ENCODE results near the gene MYO5B. TPM values are rescaled to one million over a fixed set of nuclear protein-coding genes. Genes with fewer than 3 reads are reported as not detected.

Gene MYO5B
- polyA plus RNA-seq, 1 donor (not counting 4 experiments of a cell fraction or from before 2014, with no cell fraction given) = 6.8 TPM

DNA sequence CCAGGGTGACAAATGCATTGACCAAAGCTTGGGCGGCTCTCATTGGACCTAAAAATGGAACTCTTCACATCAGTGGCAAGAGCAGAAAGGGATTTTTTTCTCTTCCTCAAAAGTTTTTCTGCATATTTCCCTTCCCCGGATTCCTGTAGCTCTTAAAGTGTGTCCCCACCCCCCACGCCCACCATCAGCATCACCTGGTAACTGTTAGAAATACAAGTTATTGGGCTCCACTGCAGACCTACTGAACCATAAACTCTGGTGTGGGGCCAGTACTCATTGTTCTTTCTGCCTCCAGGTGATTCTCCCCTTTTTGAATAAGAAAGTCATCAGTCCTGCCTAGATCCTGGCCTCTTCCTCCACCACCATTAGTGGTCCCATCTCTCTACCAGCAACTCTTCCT, 1.3 kb upstream of the MYO5B start:
- no peak for FAIRE-seq
- Histone ChIP-seq H3K27ac (ENCODE audit: control insufficient read depth, insufficient read depth, low read length) (no peak overlapping the region), H3K9me1 (ENCODE audit: control insufficient read depth, extremely low read depth, insufficient read depth, low read length) (no peaks in the 10 kb centered on the region), H4K20me1 (ENCODE audit: control insufficient read depth, extremely low read depth, insufficient read depth, low read length) (no peaks in the 10 kb centered on the region), H3K4me1 (ENCODE audit: control insufficient read depth, extremely low read depth, insufficient read depth, low read length) (peaks cover 7% of the 10 kb centered on the region), H3K9ac (ENCODE audit: control insufficient read depth, extremely low read depth, insufficient read depth, low read length) (no peak overlapping the region), H3K36me3 (ENCODE audit: control insufficient read depth in 2 of 2, extremely low read depth in 1 of 2, insufficient read depth in 2 of 2, low read length in 2 of 2) (no peaks in the 10 kb centered on the region), H3K4me3 (ENCODE audit: control insufficient read depth in 2 of 3, extremely low read depth in 1 of 3, insufficient read depth in 2 of 3, low read depth in 1 of 3, low read length in 3 of 3) (no peak overlapping the region), H3K27me3 (ENCODE audit: control insufficient read depth, extremely low read depth, insufficient read depth, low read length) (peaks cover 47% of the 10 kb centered on the region), H3K4me2 (ENCODE audit: control insufficient read depth, extremely low read depth, insufficient read depth, low read depth, low read length) (no peak overlapping the region), H3K79me2 (ENCODE audit: control insufficient read depth, insufficient read depth, low read length) (no peaks in the 10 kb centered on the region), H2AFZ (ENCODE audit: control insufficient read depth, low read length) (no peak overlapping the region), H3K9me3 (ENCODE audit: control insufficient read depth, low read depth, low read length) (no peaks in the 10 kb centered on the region)
- dilution Hi-C loops (cut with MboI; ENCODE audit: extremely low pct_ligation_motif_present, low sequenced_read_pairs) = no loop called here
- DNase-seq (ENCODE audit: low read depth, low spot score) = no peak
- TF ChIP-seq CTCF (optimal IDR thresholded peaks at IDR 0.05 in 1 of 3, IDR thresholded peaks at IDR 0.05 in 1 of 3, conservative IDR thresholded peaks at IDR 0.05 in 1 of 3; ENCODE audit: extremely low read depth in 1 of 3, insufficient read depth in 2 of 3, low read length in 3 of 3) = no peak
- no peak for TF ChIP-seq EZH2 (IDR thresholded peaks at IDR 0.05; ENCODE audit: low read length)

- H4K20me1 ChIP-seq (ENCODE audit: control insufficient read depth, extremely low read depth, insufficient read depth, low read length) = no peaks in the 10 kb centered on the region
- H3K36me3 ChIP-seq (ENCODE audit: control insufficient read depth in 2 of 2, extremely low read depth in 1 of 2, insufficient read depth in 2 of 2, low read length in 2 of 2) = no peaks in the 10 kb centered on the region
- no peak for DNase-seq (ENCODE audit: low read depth, low spot score)
- no peak overlapping the region for H3K4me3 ChIP-seq (ENCODE audit: control insufficient read depth in 2 of 3, extremely low read depth in 1 of 3, insufficient read depth in 2 of 3, low read depth in 1 of 3, low read length in 3 of 3)
- H3K79me2 ChIP-seq (ENCODE audit: control insufficient read depth, insufficient read depth, low read length) = no peaks in the 10 kb centered on the region
- H2AFZ ChIP-seq (ENCODE audit: control insufficient read depth, low read length) = no peak overlapping the region
- peaks cover 47% of the 10 kb centered on the region for H3K27me3 ChIP-seq (ENCODE audit: control insufficient read depth, extremely low read depth, insufficient read depth, low read length)
- peaks cover 7% of the 10 kb centered on the region for H3K4me1 ChIP-seq (ENCODE audit: control insufficient read depth, extremely low read depth, insufficient read depth, low read length)
- H3K9me3 ChIP-seq (ENCODE audit: control insufficient read depth, low read depth, low read length) = no peaks in the 10 kb centered on the region
- dilution Hi-C loops (cut with MboI; ENCODE audit: extremely low pct_ligation_motif_present, low sequenced_read_pairs) = no loop called here
- H3K27ac ChIP-seq (ENCODE audit: control insufficient read depth, insufficient read depth, low read length) = no peak overlapping the region
- FAIRE-seq = no peak
- peak overlapping the region; percentile 75 for H3K4me2 ChIP-seq (ENCODE audit: control insufficient read depth, extremely low read depth, insufficient read depth, low read depth, low read length)
- H3K9me1 ChIP-seq (ENCODE audit: control insufficient read depth, extremely low read depth, insufficient read depth, low read length) = no peaks in the 10 kb centered on the region
- H3K9ac ChIP-seq (ENCODE audit: control insufficient read depth, extremely low read depth, insufficient read depth, low read length) = no peak overlapping the region
- no peak for TF ChIP-seq CTCF (optimal IDR thresholded peaks at IDR 0.05 in 1 of 3, IDR thresholded peaks at IDR 0.05 in 1 of 3, conservative IDR thresholded peaks at IDR 0.05 in 1 of 3; ENCODE audit: extremely low read depth in 1 of 3, insufficient read depth in 2 of 3, low read length in 3 of 3)
Measured at GRCh38 chr18:50195689-50196088, 742 bp upstream of the MYO5B start.

Measured in keratinocyte (primary cell).